Measurements from ENCODE around the gene ENG. TPM values are rescaled to one million over a fixed set of nuclear protein-coding genes. Genes with fewer than 3 reads are reported as not detected.
A peak's percentile ranks its signal among the peaks of the same experiment; 100 is the strongest.

ENG gene
- total RNA-seq, 1 donor from 2014 or later = 322 TPM

- peak overlapping the region; percentile 51 for H3K27ac ChIP-seq
- H3K27me3 ChIP-seq = no peaks in the 10 kb centered on the region
- H3K9me3 ChIP-seq = no peaks in the 10 kb centered on the region
- intact Hi-C loops (cut with DNase I) = no loop called here
- no peak overlapping the region for H3K4me3 ChIP-seq
- peaks cover 14% of the 10 kb centered on the region for H3K36me3 ChIP-seq
- ATAC-seq (peak; percentile 60), DNase-seq (peak; percentile 82)
- peaks cover 33% of the 10 kb centered on the region for H3K4me1 ChIP-seq
- no peak for TF ChIP-seq CTCF (IDR thresholded peaks at IDR 0.05)
Observed at GRCh38 chr9:127796225-127796813, 58.1 kb downstream of the ENG start.

- TF ChIP-seq CTCF (IDR thresholded peaks at IDR 0.05) = no peak
- Histone ChIP-seq H3K36me3 (peaks cover 35% of the 10 kb centered on the region), H3K9me3 (no peaks in the 10 kb centered on the region), H3K4me1 (peaks cover 29% of the 10 kb centered on the region), H3K27ac (peak overlapping the region; percentile 77), H3K4me3 (no peak overlapping the region), H3K27me3 (no peaks in the 10 kb centered on the region)
- ATAC-seq (peak; percentile 79), DNase-seq (peak; percentile 77)
- intact Hi-C loops (cut with DNase I) = no loop called here
Observed at GRCh38 chr9:127794001-127794791, 60.3 kb downstream of the ENG start.

GRCh38 chr9:127793093-127793708 is 61.3 kb downstream of the ENG start:
- Histone ChIP-seq H3K9me3 (no peaks in the 10 kb centered on the region), H3K27ac (no peak overlapping the region), H3K4me1 (peaks cover 35% of the 10 kb centered on the region), H3K4me3 (no peak overlapping the region), H3K36me3 (peaks cover 45% of the 10 kb centered on the region), H3K27me3 (no peaks in the 10 kb centered on the region)
- no peak for TF ChIP-seq CTCF (IDR thresholded peaks at IDR 0.05)
- intact Hi-C loops (cut with DNase I) = no loop called here
- DNase-seq = no peak
- ATAC-seq = no peak

GRCh38 chr9:127792417-127793031 is 61.9 kb downstream of the ENG start:
- H3K4me3 ChIP-seq = no peak overlapping the region
- intact Hi-C loops (cut with DNase I) = no loop called here
- no peaks in the 10 kb centered on the region for H3K27me3 ChIP-seq
- no peaks in the 10 kb centered on the region for H3K9me3 ChIP-seq
- ATAC-seq = no peak
- no peak overlapping the region for H3K27ac ChIP-seq
- no peak for DNase-seq
- peaks cover 39% of the 10 kb centered on the region for H3K4me1 ChIP-seq
- no peak for TF ChIP-seq CTCF (IDR thresholded peaks at IDR 0.05)
- peaks cover 52% of the 10 kb centered on the region for H3K36me3 ChIP-seq

GRCh38 chr9:127791085-127791484 is 63.4 kb downstream of the ENG start:
- Histone ChIP-seq H3K27me3 (no peaks in the 10 kb centered on the region), H3K36me3 (peaks cover 59% of the 10 kb centered on the region), H3K4me1 (peaks cover 36% of the 10 kb centered on the region)

More at GRCh38 chr9:127791085-127791484, 63.4 kb downstream of the ENG start:
- intact Hi-C loops (cut with DNase I) = no loop called here
- no peak overlapping the region for H3K4me3 ChIP-seq
- H3K9me3 ChIP-seq = no peaks in the 10 kb centered on the region
- no peak for DNase-seq
- no peak overlapping the region for H3K27ac ChIP-seq
- no peak for TF ChIP-seq CTCF (IDR thresholded peaks at IDR 0.05)
- ATAC-seq = no peak

Measured in upper lobe of right lung (tissue), 1 donor.